Transverse colon (tissue), 4 donors: ENCODE results near the gene IER2. TPM values are rescaled to one million over a fixed set of nuclear protein-coding genes. Genes with fewer than 3 reads are reported as not detected.

ENCODE experiments used
- DNase-seq: peaks from one replicate; pipeline ENCODE4 v3.0.0-alpha.2; 2019
- H3K27ac ChIP-seq, 4 donors: fragments of 200-600 bp; sonication (generic); 2 replicates each; pipeline ENCODE4 v1.5.1; 2016 to 2018; ENCODE audit warnings: inconsistent platforms in 4 of 4
- H3K27me3 ChIP-seq: fragments of 200-600 bp; sonication (generic); 2 replicates; pipeline ENCODE4 v1.5.1; 2017; ENCODE audit warnings: inconsistent platforms
- H3K36me3 ChIP-seq, 4 donors: fragments of 200-600 bp; sonication (generic); 2 replicates each; pipeline ENCODE4 v1.5.1; 2017 to 2019; ENCODE audit warnings: inconsistent platforms in 4 of 4
- H3K4me1 ChIP-seq, 4 donors: fragments of 200-600 bp; sonication (generic); 2 replicates each; pipeline ENCODE4 v1.5.1; 2017 to 2020; ENCODE audit warnings: inconsistent platforms in 4 of 4
- H3K4me3 ChIP-seq, 4 donors: fragments of 200-600 bp; sonication (generic); 1 replicate in 1 of 4; 2 replicates in 3 of 4; pipeline versions ENCODE4 v1.5.1 to v1.6.1; 2017 to 2019; ENCODE audit warnings: inconsistent platforms in 4 of 4
- H3K9me3 ChIP-seq, 2 donors: fragments of 200-600 bp; sonication (generic); 2 replicates each; pipeline ENCODE4 v1.5.1; 2017 to 2019; ENCODE audit warnings: inconsistent platforms in 2 of 2
- CTCF ChIP-seq, 5 experiments: fragments of 200-600 bp in 3 of 5; fragments of 450-650 bp in 2 of 5; sonication (generic) in 3 of 5; IDR thresholded peaks; 1 replicate in 2 of 5; 2 replicates in 3 of 5; pipeline ENCODE4 v1.5.1; 2016 to 2017; ENCODE audit warnings: antibody characterized with exemption in 5 of 5, inconsistent platforms in 3 of 5, mild to moderate bottlenecking in 2 of 5, moderate library complexity in 1 of 5
- EP300 ChIP-seq: sonication (generic); formaldehyde crosslinking; IDR thresholded peaks from one replicate; pipeline ENCODE4 v1.6.1; 2017; ENCODE audit warnings: antibody characterized with exemption, low read depth
- POLR2A ChIP-seq: fragments of 450-650 bp; IDR thresholded peaks from one replicate; pipeline ENCODE4 v1.6.1; 2016; ENCODE audit warnings: antibody characterized with exemption, mild to moderate bottlenecking, moderate library complexity
- POLR2AphosphoS5 ChIP-seq, 3 donors: sonication (generic); formaldehyde crosslinking; IDR thresholded peaks; one replicate each; pipeline ENCODE4 v1.6.1; 2016; ENCODE audit warnings: antibody characterized with exemption in 3 of 3
- WGBS, 2 donors: methylation state at CpG; one replicate each; pipeline ENCODE4 v1.1.5; 2018; ENCODE audit warnings: low coverage in 1 of 2; 5-methylcytosine and 5-hydroxymethylcytosine counted together
- in situ Hi-C, 4 donors: fragments of 200-750 bp; cut with MboI; loops; one replicate each; pipeline versions ENCODE4 v1.15.0 to v1.15.1; 2017; ENCODE audit warnings: low sequenced_read_pairs in 3 of 4, low pct_ligation_motif_present in 1 of 4, low pct_unique_long_range_greater_than_20kb in 1 of 4
- intact Hi-C: fragments of 100-400 bp; cut with DNase I; formaldehyde crosslinking; loops from one replicate; pipeline ENCODE4 v1.15.1; 2023; ENCODE audit warnings: low total_unique reads
- total RNA-seq, 4 donors: library from RNA; depleted of rRNA; stranded (reverse); fragments of >200 nt; gene quantifications; one replicate each; pipeline ENCODE4 v1.1.0, GENCODE V29; 2016

Gene IER2
- total RNA-seq, 4 donors from 2014 or later: 184 to 503 (median 244) TPM

DNA sequence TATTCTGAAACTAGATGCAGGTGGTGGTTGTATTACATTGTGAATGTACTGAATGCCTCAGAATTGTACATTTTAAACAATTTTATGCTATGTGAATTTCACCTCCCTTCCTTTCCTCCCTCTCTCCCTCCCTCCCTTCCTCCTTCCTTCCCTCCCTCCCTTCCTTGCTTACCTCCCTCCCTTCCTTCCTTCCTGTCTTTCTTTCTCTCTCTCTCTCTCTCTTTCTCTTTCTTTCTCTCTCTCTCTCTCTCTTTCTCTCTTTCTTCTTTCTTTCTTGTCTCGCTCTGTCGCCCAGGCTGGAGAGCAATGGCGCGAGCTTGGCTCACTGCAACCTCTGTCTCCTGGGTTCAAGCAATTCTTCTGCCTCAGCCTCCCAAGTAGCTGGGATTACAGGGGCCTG, 37.2 kb downstream of the IER2 start:
- no peaks in the 10 kb centered on the region for H3K9me3 ChIP-seq
- in situ Hi-C loops (no loop called here), intact Hi-C loops (no loop called here)
- DNase-seq: no peak
- peaks cover 0 to 18% (median 7%) of the 10 kb centered on the region in 4 donors for H3K4me1 ChIP-seq
- H3K4me3 ChIP-seq: no peak overlapping the region
- no peak overlapping the region for H3K27ac ChIP-seq
- no peak for TF ChIP-seq CTCF (IDR thresholded peaks at IDR 0.05)
- no peak for TF ChIP-seq POLR2A
- no peak for TF ChIP-seq EP300
- TF ChIP-seq POLR2AphosphoS5 (IDR thresholded peaks at IDR 0.05): no peak
- H3K27me3 ChIP-seq: no peaks in the 10 kb centered on the region
- no peaks in the 10 kb centered on the region for H3K36me3 ChIP-seq
- 92 to 100% methylated on average over 1 to 4 of the region's 4 CpGs for WGBS, 2 donors

GRCh38 chr19:13189600-13189999, 39.4 kb downstream of the IER2 start:
- no peaks in the 10 kb centered on the region for H3K27me3 ChIP-seq
- TF ChIP-seq POLR2A (no peak), CTCF (IDR thresholded peaks at IDR 0.05) (no peak), EP300 (no peak), POLR2AphosphoS5 (IDR thresholded peaks at IDR 0.05) (no peak)
- in situ Hi-C loops (no loop called here), intact Hi-C loops (no loop called here)
- no peak overlapping the region for H3K4me3 ChIP-seq
- no peaks in the 10 kb centered on the region for H3K36me3 ChIP-seq
- no peak for DNase-seq
- no peak overlapping the region for H3K27ac ChIP-seq
- WGBS, 2 donors: 76 to 85% methylated on average over 3 to 4 of the region's 4 CpGs
- H3K4me1 ChIP-seq: peaks cover 0 to 30% (median 14%) of the 10 kb centered on the region in 4 donors
- no peaks in the 10 kb centered on the region for H3K9me3 ChIP-seq

DNA sequence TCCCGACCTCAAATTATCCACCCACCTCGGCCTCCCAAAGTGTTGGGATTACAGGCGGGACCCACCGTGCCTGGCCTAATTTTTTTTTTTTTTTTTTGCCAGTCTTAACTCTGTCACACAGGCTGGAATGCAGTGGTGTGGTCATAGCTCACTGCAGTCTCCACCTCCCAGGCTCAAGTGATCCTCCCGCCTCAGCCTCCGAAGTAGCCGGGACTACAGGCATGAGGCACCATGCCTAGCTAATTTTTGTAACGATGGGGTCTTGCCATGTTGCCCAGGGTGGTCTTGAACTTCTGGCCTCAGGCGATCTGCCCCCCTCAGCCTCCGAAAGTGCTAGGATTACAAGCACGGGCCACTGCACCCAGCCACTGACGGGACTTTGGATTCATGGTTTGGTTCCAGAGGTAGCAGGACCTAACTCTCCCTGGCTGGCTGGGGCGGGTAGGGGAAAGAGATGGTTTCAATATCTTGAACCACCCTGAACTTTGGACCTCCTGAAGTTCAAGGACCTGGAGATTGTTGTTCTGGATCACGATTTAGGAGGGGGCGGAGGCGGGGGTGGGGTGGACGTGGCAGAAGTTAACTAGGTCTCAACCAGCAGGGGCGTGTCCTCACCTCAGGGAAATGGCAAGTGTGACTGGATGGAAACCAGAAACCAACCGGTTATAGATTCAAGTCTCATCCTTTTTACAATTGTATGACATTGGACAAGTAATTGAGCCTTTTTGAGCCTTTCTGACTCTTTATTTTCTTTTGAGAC, 40.8 kb downstream of the IER2 start:
- intact Hi-C loops (no loop called here), in situ Hi-C loops (loop anchor here in 1 of 4 donors (10.0 kb wide), 1 partner anchor 64 kb away; no protein-coding TSS in a partner anchor)
- no peaks in the 10 kb centered on the region for H3K27me3 ChIP-seq
- peak overlapping the region; percentile 45 to 78 (median 66) for H3K27ac ChIP-seq
- H3K4me3 ChIP-seq: no peak overlapping the region
- 70 to 100% methylated on average over 5 to 15 of the region's 19 CpGs for WGBS, 2 donors
- no peaks in the 10 kb centered on the region for H3K36me3 ChIP-seq
- TF ChIP-seq CTCF (IDR thresholded peaks at IDR 0.05): peak in 1 of 5 experiments; percentile 18
- no peak for TF ChIP-seq EP300
- peak in 2 of 3 donors; percentile 34 to 47 for TF ChIP-seq POLR2AphosphoS5 (IDR thresholded peaks at IDR 0.05)
- peak; percentile 39 for TF ChIP-seq POLR2A
- no peaks in the 10 kb centered on the region for H3K9me3 ChIP-seq
- H3K4me1 ChIP-seq: peaks cover 0 to 43% (median 21%) of the 10 kb centered on the region in 4 donors
- DNase-seq: peak; percentile 82

GRCh38 chr19:13195678-13196077, 45.5 kb downstream of the IER2 start:
- DNase-seq: peak; percentile 85
- H3K27ac ChIP-seq: peak overlapping the region in 2 of 4 donors; percentile 48 to 60

More at GRCh38 chr19:13195678-13196077, 45.5 kb downstream of the IER2 start:
- peak in 2 of 5 experiments; percentile 31 to 41 for TF ChIP-seq CTCF (IDR thresholded peaks at IDR 0.05)
- no peak for TF ChIP-seq EP300
- TF ChIP-seq POLR2AphosphoS5 (IDR thresholded peaks at IDR 0.05): no peak
- H3K9me3 ChIP-seq: no peaks in the 10 kb centered on the region
- H3K36me3 ChIP-seq: no peaks in the 10 kb centered on the region
- no peak overlapping the region for H3K4me3 ChIP-seq
- in situ Hi-C loops: loop anchor here in 1 of 4 donors (10.0 kb wide), 1 partner anchor 59 kb away; no protein-coding TSS in a partner anchor
- 45% methylated on average over 11 of the region's 11 CpGs; no CpG with 5 or more reads in 1 of the 2 donors for WGBS, 2 donors
- peaks cover 0 to 42% (median 21%) of the 10 kb centered on the region in 4 donors for H3K4me1 ChIP-seq
- H3K27me3 ChIP-seq: no peaks in the 10 kb centered on the region
- intact Hi-C loops: no loop called here
